GM10266 (cell line): ENCODE data around the gene TBC1D21.

Source experiments
- DNase-seq: peaks from one replicate; pipeline ENCODE4 v3.0.0; 2012; ENCODE audit errors: extremely low spot score
- TF ChIP-seq, protein P1 (sequence below): IDR thresholded peaks from 2 replicates; pipeline ENCODE4 v1.5.1; 2012; ENCODE audit warnings: mild to moderate bottlenecking, low read depth; ENCODE audit not compliant: control insufficient read depth, insufficient read depth; ENCODE audit errors: missing control alignments

The TBC1D21 gene

DNA sequence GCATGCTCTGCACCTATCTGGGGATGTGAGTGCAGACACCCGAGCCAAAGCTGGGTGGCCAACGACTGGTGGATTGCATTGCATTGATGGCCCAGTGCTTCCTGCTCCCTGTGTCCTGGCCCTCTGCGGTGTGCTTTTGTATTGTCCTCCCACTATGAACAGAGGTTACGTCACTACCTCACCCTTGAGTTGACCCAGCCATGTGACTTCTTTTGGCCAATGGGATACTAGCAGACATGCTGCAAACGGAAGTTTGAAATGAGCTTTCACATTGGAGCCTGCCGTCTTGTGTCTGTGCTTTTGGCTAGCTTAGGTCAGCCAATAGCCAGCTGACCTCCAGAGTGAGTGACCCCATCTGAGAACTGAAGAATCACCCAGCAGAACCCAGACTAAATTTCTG lies 15.3 kb upstream of the TBC1D21 start:
- TF ChIP-seq, protein P1, sequence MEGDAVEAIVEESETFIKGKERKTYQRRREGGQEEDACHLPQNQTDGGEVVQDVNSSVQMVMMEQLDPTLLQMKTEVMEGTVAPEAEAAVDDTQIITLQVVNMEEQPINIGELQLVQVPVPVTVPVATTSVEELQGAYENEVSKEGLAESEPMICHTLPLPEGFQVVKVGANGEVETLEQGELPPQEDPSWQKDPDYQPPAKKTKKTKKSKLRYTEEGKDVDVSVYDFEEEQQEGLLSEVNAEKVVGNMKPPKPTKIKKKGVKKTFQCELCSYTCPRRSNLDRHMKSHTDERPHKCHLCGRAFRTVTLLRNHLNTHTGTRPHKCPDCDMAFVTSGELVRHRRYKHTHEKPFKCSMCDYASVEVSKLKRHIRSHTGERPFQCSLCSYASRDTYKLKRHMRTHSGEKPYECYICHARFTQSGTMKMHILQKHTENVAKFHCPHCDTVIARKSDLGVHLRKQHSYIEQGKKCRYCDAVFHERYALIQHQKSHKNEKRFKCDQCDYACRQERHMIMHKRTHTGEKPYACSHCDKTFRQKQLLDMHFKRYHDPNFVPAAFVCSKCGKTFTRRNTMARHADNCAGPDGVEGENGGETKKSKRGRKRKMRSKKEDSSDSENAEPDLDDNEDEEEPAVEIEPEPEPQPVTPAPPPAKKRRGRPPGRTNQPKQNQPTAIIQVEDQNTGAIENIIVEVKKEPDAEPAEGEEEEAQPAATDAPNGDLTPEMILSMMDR = no peak
- no peak for DNase-seq

DNA sequence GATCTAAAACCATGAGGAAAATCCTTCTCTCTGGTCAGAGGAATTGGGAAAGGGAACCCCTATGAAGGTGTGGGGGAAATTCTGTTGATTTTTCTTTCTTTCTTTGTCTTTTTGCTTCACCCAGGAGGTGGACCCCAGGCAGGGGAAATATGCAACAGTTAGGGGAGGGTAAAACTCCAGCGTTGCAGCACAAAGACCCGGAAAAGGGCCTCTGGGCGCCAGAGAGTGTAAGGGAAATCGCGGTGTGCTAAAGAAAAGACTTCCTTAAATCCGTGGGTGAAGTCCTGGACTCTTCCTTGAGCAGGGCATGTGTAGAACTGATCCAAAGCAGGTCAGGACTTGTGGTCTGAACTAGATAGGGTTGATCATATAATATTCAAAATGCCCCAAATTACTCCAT lies 11.1 kb upstream of the TBC1D21 start:
- TF ChIP-seq, protein P1 = no peak

GRCh38 chr15:73865379-73865778 lies 8.0 kb upstream of the TBC1D21 start:
- TF ChIP-seq, protein P1 = no peak
- no peak for DNase-seq

More for the DNA sequence above, 11.1 kb upstream of the TBC1D21 start:
- DNase-seq = no peak

GRCh38 chr15:73865904-73866303 lies 7.5 kb upstream of the TBC1D21 start:
- TF ChIP-seq, protein P1 = no peak
- DNase-seq = no peak

DNA sequence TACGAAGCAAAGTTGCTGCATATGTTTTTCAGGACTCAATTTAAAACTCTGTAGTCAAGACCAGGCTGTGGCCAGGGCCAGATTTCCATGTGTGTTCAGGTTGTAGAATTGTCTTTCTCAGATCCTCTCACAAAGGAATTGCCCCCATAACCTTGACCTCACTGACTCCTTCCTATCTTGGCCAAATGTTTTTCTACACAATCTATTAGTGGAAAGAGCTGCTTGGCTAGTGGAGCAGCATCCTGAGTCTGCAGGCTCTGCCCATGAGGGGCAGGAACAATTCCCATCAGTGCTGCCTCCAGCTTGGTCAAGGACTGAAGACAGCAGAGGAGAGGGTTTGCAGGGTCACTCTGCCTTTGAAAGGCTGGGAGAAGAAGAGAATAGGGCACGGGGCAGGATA lies 6.9 kb upstream of the TBC1D21 start:
- DNase-seq = no peak
- TF ChIP-seq, protein P1 = no peak

GRCh38 chr15:73866881-73867410 lies 6.4 kb upstream of the TBC1D21 start:
- TF ChIP-seq, protein P1 = no peak
- DNase-seq = no peak

DNA sequence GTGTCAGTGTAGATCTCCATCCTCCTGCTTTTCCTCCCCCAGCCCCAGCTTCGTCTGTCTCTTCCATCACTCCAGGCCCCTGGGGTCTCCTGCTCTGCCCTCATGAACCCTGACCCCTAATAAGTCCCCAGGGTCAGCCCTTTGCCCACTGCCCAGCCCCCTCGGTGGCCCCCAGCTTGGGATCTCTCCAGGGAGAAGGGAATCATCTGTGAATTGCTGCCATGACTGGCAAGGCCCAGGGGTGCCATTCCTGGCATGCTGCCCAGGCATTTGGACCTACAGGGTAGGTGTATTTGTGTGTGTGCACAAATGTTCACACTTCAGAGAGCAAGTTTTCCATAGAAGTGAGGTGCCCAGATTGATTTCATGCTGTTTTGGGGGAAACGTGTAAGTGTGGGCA lies 5.9 kb upstream of the TBC1D21 start:
- TF ChIP-seq, protein P1 = no peak
- DNase-seq = no peak
